ENCODE measurements around the gene PTGIR. TPM values are rescaled to one million over a fixed set of nuclear protein-coding genes. Genes with fewer than 3 reads are reported as not detected.

PTGIR gene
- total RNA-seq, 1 donor from 2014 or later = 12.6 TPM

GRCh38 chr19:46635920-46636761, 11.3 kb upstream of the PTGIR start, which contains the start of gene GNG8:
Gene GNG8, minus strand, starts transcription at chr19:46636202. Its CDS starts 1,520 bp downstream, at chr19:46634682.
- intact Hi-C loops (cut with DNase I) = no loop called here
- no peak for DNase-seq

GRCh38 chr19:46634656-46635218, 9.8 kb upstream of the PTGIR start:
- ATAC-seq (no peak), DNase-seq (peak; percentile 67)
- no peaks in the 10 kb centered on the region for H3K36me3 ChIP-seq
- H3K27me3 ChIP-seq = peaks cover 21% of the 10 kb centered on the region
- H3K9me3 ChIP-seq = no peaks in the 10 kb centered on the region
- no peak for TF ChIP-seq CTCF (IDR thresholded peaks at IDR 0.05)
- intact Hi-C loops (cut with DNase I) = no loop called here
- H3K4me3 ChIP-seq = no peak overlapping the region
- peaks cover 29% of the 10 kb centered on the region for H3K4me1 ChIP-seq
- H3K27ac ChIP-seq = no peak overlapping the region

More at GRCh38 chr19:46635920-46636761, 11.3 kb upstream of the PTGIR start, which contains the start of gene GNG8:
- no peak for TF ChIP-seq CTCF (IDR thresholded peaks at IDR 0.05)
- Histone ChIP-seq H3K36me3 (no peaks in the 10 kb centered on the region), H3K4me3 (no peak within 1 kb of the TSS), H3K4me1 (peaks cover 26% of the 10 kb centered on the region), H3K9me3 (no peaks in the 10 kb centered on the region), H3K27me3 (peaks cover 28% of the 10 kb centered on the region), H3K27ac (no peak within 1 kb of the TSS)
- no peak for ATAC-seq

DNA sequence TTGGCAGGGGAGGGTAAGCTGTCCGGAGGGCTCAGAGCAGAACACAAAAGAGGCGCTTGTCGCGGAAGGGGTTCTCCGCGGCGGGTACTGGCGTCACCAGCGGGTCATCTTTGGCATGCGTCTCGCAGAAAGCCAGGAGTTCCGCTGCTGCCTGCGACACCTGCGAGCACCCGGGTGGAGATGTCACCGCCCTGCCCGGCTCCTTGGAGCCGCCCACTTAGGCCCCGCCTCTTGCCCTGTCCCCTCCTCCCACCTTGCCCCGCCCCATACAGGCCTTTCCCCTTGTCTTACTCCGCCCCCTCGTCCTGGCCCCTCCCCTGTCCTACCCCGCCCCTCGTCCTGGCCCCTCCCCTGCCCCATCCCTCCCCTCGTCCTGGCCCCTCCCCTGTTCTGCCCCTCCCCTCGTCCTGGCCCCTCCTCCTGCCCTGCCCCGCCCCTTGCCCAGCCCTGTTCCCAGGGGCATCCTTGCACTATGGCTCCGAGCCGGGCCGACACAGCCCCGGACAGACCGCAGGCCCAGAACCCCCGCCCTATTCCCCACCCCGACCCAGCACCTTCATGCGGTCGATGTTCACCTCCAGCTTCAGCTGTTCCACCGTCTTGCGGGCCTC, 9.3 kb upstream of the PTGIR start:
- H3K4me3 ChIP-seq = peak overlapping the region; percentile 33
- ATAC-seq (peak; percentile 87), DNase-seq (peak; percentile 92)
- intact Hi-C loops (cut with DNase I) = no loop called here
- no peak for TF ChIP-seq CTCF (IDR thresholded peaks at IDR 0.05)
- H3K27me3 ChIP-seq = peaks cover 21% of the 10 kb centered on the region
- H3K4me1 ChIP-seq = peaks cover 27% of the 10 kb centered on the region
- H3K36me3 ChIP-seq = no peaks in the 10 kb centered on the region
- no peaks in the 10 kb centered on the region for H3K9me3 ChIP-seq
- no peak overlapping the region for H3K27ac ChIP-seq

DNA sequence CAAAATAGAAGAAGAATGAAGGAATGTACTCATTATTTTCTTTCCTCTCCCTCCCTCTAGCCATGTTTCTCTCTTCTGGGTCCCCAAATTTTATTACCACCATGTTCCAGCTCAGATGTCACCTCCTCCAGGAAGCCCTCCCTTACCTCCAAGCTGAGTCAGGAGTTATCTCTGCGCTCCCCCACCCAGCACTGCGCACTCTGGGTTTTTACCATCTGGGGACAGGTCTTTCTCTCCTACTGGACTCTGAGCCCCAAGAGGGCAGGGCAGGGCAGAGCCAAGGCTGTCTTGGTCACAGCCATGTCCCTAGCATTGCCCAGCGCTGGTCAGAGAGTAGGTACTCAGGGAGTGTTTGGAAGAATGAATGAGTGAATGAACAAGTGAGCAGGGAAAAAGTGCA, 8.2 kb upstream of the PTGIR start:
- no peaks in the 10 kb centered on the region for H3K9me3 ChIP-seq
- no peak for DNase-seq
- ATAC-seq = no peak
- no peaks in the 10 kb centered on the region for H3K36me3 ChIP-seq
- peaks cover 19% of the 10 kb centered on the region for H3K4me1 ChIP-seq
- peaks cover 21% of the 10 kb centered on the region for H3K27me3 ChIP-seq
- TF ChIP-seq CTCF (IDR thresholded peaks at IDR 0.05) = no peak
- intact Hi-C loops (cut with DNase I) = no loop called here
- H3K4me3 ChIP-seq = no peak overlapping the region
- H3K27ac ChIP-seq = no peak overlapping the region

- Histone ChIP-seq H3K4me3 (no peak overlapping the region), H3K9me3 (no peaks in the 10 kb centered on the region), H3K36me3 (no peaks in the 10 kb centered on the region), H3K4me1 (peaks cover 27% of the 10 kb centered on the region), H3K27ac (no peak overlapping the region), H3K27me3 (peaks cover 21% of the 10 kb centered on the region)
- ATAC-seq (no peak), DNase-seq (no peak)
- no peak for TF ChIP-seq CTCF (IDR thresholded peaks at IDR 0.05)
- intact Hi-C loops (cut with DNase I) = no loop called here
Measured at GRCh38 chr19:46631481-46631880, 6.6 kb upstream of the PTGIR start.
